ENCODE results near the gene POLR1A. TPM values are rescaled to one million over a fixed set of nuclear protein-coding genes. Genes with fewer than 3 reads are reported as not detected.

POLR1A gene
- total RNA-seq, 1 experiment from 2014 or later: 47.5 TPM

GRCh38 chr2:86021396-86022378, 84.0 kb downstream of the POLR1A start:
- H3K9me3 Mint-ChIP-seq: no peaks in the 10 kb centered on the region
- peak overlapping the region; percentile 38; the same call in 1 of the 2 replicates for H3K27ac Mint-ChIP-seq
- ATAC-seq (0 out of 2 replicates have a peak, but pooled peaks have one; percentile 32), DNase-seq (ENCODE audit: low spot score) (no peak)
- ChIA-PET CTCF (interaction anchor here (0.8 to 2.3 kb wide), 8 partner anchors 9 to 194 kb away, joined by 3 to 29 read pairs (median 4); partner anchors contain the start of gene ST3GAL5), POLR2A (no interaction called here)
- no peaks in the 10 kb centered on the region; the same call in 1 of the 2 replicates for H3K27me3 Mint-ChIP-seq (ENCODE audit: low read depth)
- H3K4me3 Mint-ChIP-seq: no peak overlapping the region
- H3K36me3 Mint-ChIP-seq: peaks cover 21% of the 10 kb centered on the region
- H3K4me1 Mint-ChIP-seq: no peaks in the 10 kb centered on the region
- TF ChIP-seq TCF7 (CRISPR knock-in tag; IDR thresholded peaks at IDR 0.05; ENCODE audit: low read depth) (no peak), ZNF232 (CRISPR knock-in tag; IDR thresholded peaks at IDR 0.05) (no peak), MLX (CRISPR knock-in tag; IDR thresholded peaks at IDR 0.05) (no peak), ZNF121 (CRISPR knock-in tag; IDR thresholded peaks at IDR 0.05) (no peak), TP53 (CRISPR knock-in tag; IDR thresholded peaks at IDR 0.05) (no peak)
- TF ChIP-seq, protein P1, sequence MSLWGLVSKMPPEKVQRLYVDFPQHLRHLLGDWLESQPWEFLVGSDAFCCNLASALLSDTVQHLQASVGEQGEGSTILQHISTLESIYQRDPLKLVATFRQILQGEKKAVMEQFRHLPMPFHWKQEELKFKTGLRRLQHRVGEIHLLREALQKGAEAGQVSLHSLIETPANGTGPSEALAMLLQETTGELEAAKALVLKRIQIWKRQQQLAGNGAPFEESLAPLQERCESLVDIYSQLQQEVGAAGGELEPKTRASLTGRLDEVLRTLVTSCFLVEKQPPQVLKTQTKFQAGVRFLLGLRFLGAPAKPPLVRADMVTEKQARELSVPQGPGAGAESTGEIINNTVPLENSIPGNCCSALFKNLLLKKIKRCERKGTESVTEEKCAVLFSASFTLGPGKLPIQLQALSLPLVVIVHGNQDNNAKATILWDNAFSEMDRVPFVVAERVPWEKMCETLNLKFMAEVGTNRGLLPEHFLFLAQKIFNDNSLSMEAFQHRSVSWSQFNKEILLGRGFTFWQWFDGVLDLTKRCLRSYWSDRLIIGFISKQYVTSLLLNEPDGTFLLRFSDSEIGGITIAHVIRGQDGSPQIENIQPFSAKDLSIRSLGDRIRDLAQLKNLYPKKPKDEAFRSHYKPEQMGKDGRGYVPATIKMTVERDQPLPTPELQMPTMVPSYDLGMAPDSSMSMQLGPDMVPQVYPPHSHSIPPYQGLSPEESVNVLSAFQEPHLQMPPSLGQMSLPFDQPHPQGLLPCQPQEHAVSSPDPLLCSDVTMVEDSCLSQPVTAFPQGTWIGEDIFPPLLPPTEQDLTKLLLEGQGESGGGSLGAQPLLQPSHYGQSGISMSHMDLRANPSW (CRISPR knock-in tag; conservative IDR thresholded peaks at IDR 0.05; ENCODE audit: low read depth): no peak

GRCh38 chr2:86020984-86021383, 84.7 kb downstream of the POLR1A start:
- ATAC-seq: no peak
- peak overlapping the region; percentile 14; the same call in 1 of the 2 replicates for H3K27ac Mint-ChIP-seq
- H3K27me3 Mint-ChIP-seq (ENCODE audit: low read depth): no peaks in the 10 kb centered on the region; the same call in 1 of the 2 replicates
- TF ChIP-seq PREB (CRISPR knock-in tag; IDR thresholded peaks at IDR 0.05; ENCODE audit: borderline replicate concordance) (0 out of 2 replicates have a peak, but pooled peaks have one; percentile 23), NR3C1 (CRISPR knock-in tag; conservative IDR thresholded peaks at IDR 0.05; ENCODE audit: low read depth) (no peak), ZBTB21 (CRISPR knock-in tag; IDR thresholded peaks at IDR 0.05; ENCODE audit: borderline replicate concordance) (no peak)
- peaks cover 16% of the 10 kb centered on the region for H3K36me3 Mint-ChIP-seq
- H3K4me3 Mint-ChIP-seq: no peak overlapping the region
- ChIA-PET POLR2A (no interaction called here), CTCF (interaction anchor here (1.0 to 2.3 kb wide), 3 partner anchors 21 to 194 kb away, joined by 3 to 12 read pairs (median 4); partner anchors contain the start of gene ST3GAL5)
- no peaks in the 10 kb centered on the region for H3K4me1 Mint-ChIP-seq
- no peak for DNase-seq (ENCODE audit: low spot score)
- peaks cover 1% of the 10 kb centered on the region; the same call in 1 of the 2 replicates for H3K9me3 Mint-ChIP-seq

DNA sequence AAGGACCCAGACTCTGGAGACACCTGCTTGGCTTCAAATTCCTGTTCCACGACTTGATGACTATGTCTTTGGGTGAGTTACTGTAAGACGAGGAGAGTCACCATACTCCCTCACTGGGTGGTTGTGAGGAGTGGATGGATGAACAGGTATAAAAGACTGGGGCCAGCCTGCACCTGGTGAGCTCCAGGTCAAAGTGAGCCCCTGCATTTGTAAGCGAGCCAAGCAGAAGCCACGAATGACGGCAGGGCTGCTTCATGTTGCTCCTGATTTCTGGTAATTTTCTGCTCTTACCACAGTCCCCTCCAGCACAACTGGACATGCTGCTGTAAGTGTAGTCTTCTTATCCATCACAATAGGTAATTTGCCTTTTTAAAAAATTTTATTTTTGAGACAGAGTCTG, 86.6 kb downstream of the POLR1A start:
- H3K27me3 Mint-ChIP-seq (ENCODE audit: low read depth): peaks cover 4% of the 10 kb centered on the region
- DNase-seq (ENCODE audit: low spot score) (no peak), ATAC-seq (no peak)
- H3K27ac Mint-ChIP-seq: no peak overlapping the region
- ChIA-PET CTCF (interaction anchor here (1.7 kb wide), 1 partner anchor 191 kb away, joined by 6 read pairs; no protein-coding TSS in a partner anchor), POLR2A (no interaction called here)
- H3K36me3 Mint-ChIP-seq: peaks cover 9% of the 10 kb centered on the region
- H3K4me3 Mint-ChIP-seq: no peak overlapping the region
- H3K4me1 Mint-ChIP-seq: no peaks in the 10 kb centered on the region
- peaks cover 20% of the 10 kb centered on the region for H3K9me3 Mint-ChIP-seq
- TF ChIP-seq NFATC4 (CRISPR knock-in tag; IDR thresholded peaks at IDR 0.05) (no peak), EMX1 (CRISPR knock-in tag; IDR thresholded peaks at IDR 0.05) (no peak), TCF7 (CRISPR knock-in tag; IDR thresholded peaks at IDR 0.05; ENCODE audit: low read depth) (no peak), ATF1 (CRISPR knock-in tag; IDR thresholded peaks at IDR 0.05) (no peak), NR3C1 (CRISPR knock-in tag; conservative IDR thresholded peaks at IDR 0.05; ENCODE audit: low read depth) (no peak), SOX15 (CRISPR knock-in tag; IDR thresholded peaks at IDR 0.05) (no peak), ZNF671 (CRISPR knock-in tag; IDR thresholded peaks at IDR 0.05) (no peak), ZBTB21 (CRISPR knock-in tag; IDR thresholded peaks at IDR 0.05; ENCODE audit: borderline replicate concordance) (no peak), IRF2 (CRISPR knock-in tag; IDR thresholded peaks at IDR 0.05; ENCODE audit: borderline replicate concordance, low read depth) (no peak), SMAD4 (CRISPR knock-in tag; IDR thresholded peaks at IDR 0.05) (no peak), OVOL2 (CRISPR knock-in tag; IDR thresholded peaks at IDR 0.05; ENCODE audit: borderline replicate concordance) (no peak), RELA (CRISPR knock-in tag; IDR thresholded peaks at IDR 0.05; ENCODE audit: borderline replicate concordance) (no peak)
- TF ChIP-seq, protein P2, sequence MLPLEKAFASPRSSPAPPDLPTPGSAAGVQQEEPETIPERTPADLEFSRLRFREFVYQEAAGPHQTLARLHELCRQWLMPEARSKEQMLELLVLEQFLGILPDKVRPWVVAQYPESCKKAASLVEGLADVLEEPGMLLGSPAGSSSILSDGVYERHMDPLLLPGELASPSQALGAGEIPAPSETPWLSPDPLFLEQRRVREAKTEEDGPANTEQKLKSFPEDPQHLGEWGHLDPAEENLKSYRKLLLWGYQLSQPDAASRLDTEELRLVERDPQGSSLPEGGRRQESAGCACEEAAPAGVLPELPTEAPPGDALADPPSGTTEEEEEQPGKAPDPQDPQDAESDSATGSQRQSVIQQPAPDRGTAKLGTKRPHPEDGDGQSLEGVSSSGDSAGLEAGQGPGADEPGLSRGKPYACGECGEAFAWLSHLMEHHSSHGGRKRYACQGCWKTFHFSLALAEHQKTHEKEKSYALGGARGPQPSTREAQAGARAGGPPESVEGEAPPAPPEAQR (CRISPR knock-in tag; IDR thresholded peaks at IDR 0.05): no peak
- TF ChIP-seq, protein P3, sequence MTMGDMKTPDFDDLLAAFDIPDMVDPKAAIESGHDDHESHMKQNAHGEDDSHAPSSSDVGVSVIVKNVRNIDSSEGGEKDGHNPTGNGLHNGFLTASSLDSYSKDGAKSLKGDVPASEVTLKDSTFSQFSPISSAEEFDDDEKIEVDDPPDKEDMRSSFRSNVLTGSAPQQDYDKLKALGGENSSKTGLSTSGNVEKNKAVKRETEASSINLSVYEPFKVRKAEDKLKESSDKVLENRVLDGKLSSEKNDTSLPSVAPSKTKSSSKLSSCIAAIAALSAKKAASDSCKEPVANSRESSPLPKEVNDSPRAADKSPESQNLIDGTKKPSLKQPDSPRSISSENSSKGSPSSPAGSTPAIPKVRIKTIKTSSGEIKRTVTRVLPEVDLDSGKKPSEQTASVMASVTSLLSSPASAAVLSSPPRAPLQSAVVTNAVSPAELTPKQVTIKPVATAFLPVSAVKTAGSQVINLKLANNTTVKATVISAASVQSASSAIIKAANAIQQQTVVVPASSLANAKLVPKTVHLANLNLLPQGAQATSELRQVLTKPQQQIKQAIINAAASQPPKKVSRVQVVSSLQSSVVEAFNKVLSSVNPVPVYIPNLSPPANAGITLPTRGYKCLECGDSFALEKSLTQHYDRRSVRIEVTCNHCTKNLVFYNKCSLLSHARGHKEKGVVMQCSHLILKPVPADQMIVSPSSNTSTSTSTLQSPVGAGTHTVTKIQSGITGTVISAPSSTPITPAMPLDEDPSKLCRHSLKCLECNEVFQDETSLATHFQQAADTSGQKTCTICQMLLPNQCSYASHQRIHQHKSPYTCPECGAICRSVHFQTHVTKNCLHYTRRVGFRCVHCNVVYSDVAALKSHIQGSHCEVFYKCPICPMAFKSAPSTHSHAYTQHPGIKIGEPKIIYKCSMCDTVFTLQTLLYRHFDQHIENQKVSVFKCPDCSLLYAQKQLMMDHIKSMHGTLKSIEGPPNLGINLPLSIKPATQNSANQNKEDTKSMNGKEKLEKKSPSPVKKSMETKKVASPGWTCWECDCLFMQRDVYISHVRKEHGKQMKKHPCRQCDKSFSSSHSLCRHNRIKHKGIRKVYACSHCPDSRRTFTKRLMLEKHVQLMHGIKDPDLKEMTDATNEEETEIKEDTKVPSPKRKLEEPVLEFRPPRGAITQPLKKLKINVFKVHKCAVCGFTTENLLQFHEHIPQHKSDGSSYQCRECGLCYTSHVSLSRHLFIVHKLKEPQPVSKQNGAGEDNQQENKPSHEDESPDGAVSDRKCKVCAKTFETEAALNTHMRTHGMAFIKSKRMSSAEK (CRISPR knock-in tag; IDR thresholded peaks at IDR 0.05; ENCODE audit: borderline replicate concordance): no peak
